Measurements from ENCODE around the gene TPM4. TPM values are rescaled to one million over a fixed set of nuclear protein-coding genes. Genes with fewer than 3 reads are reported as not detected.
"Not testable (repeated sequence)": the region's sequence is repeated elsewhere in the genome, so short reads cannot be mapped to it uniquely, and the experiment has no call there.

TPM4 gene
- total RNA-seq, 1 donor: 180 TPM

DNA sequence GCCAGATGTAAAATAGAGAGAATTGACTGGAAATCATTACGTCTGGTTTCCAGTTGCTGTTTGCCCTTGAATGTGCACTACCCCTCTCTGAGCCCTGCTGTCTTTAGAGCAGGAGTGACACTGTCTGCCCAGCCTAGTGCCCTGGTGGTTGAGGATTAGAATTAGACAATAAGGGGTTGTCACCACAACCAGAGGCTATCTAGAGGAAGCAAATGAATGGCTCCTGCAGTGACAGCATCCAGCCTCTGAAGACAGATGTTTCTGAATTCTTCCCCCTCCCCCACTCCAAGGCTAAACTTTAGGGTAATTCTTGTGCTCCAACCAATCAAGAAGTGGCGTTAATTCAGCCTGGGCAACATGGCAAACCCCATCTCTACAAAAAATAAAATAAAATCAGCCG, 37.4 kb downstream of the TPM4 start:
- H3K4me1 ChIP-seq (ENCODE audit: insufficient read depth, low read length): peaks cover 74% of the 10 kb centered on the region

GRCh38 chr19:16115301-16116039, 39.2 kb downstream of the TPM4 start:
- peaks cover 92% of the 10 kb centered on the region for H3K4me1 ChIP-seq (ENCODE audit: insufficient read depth, low read length)
- no peaks in the 10 kb centered on the region for H3K9me3 ChIP-seq (ENCODE audit: low read depth, low read length)
- no peaks in the 10 kb centered on the region for H3K27me3 ChIP-seq (ENCODE audit: insufficient read depth, low read length)
- no peak overlapping the region for H3K4me3 ChIP-seq (ENCODE audit: low read length)

More for the DNA sequence above, 37.4 kb downstream of the TPM4 start:
- H3K4me3 ChIP-seq (ENCODE audit: low read length): no peak overlapping the region
- no peaks in the 10 kb centered on the region for H3K9me3 ChIP-seq (ENCODE audit: low read depth, low read length)
- no peaks in the 10 kb centered on the region for H3K27me3 ChIP-seq (ENCODE audit: insufficient read depth, low read length)

DNA sequence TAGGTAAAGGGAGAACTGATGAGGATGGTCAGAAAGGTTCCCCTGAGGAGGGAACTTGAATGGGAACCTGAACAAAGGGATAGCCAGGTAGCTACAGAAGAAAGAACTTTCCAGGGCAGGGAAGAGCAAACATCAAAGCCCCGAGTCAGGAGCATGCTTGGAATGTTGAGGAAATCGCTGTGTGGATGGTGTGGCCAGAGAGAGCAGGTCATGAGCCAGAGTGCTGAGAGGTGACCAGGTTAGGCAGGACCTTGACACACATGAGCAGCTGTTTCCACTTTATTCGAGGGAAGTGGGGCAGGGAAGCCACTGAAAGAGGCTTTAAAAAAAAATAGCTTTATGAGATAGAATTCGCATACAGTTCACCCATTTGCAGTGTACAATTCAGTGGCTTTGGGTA, 39.8 kb downstream of the TPM4 start:
- H3K27me3 ChIP-seq (ENCODE audit: insufficient read depth, low read length): no peaks in the 10 kb centered on the region
- peaks cover 89% of the 10 kb centered on the region for H3K4me1 ChIP-seq (ENCODE audit: insufficient read depth, low read length)
- H3K9me3 ChIP-seq (ENCODE audit: low read depth, low read length): no peaks in the 10 kb centered on the region
- no peak overlapping the region for H3K4me3 ChIP-seq (ENCODE audit: low read length)

DNA sequence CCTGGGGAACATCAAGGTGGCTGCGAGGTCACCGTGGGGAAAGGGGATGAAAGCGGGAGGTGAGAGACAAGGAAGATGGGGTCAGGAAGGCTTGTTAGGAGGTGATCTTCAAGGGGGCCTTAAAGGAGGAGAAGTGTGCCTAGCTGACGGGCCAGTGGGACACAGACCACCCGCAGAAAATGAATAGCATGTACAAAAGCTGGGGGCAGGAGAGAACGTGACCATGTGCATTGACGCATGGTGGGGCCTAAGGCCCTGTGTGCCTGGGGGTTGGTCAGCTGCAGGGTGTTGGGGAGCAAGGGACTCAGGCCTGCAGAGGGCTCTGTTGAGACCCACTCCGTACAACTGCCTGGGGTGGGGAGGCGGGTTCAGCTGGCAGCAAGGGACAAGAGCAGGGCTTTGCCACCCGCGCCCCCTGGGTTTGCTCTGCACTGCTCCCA, 41.3 kb downstream of the TPM4 start:
- peaks cover 86% of the 10 kb centered on the region for H3K4me1 ChIP-seq (ENCODE audit: insufficient read depth, low read length)
- H3K9me3 ChIP-seq (ENCODE audit: low read depth, low read length): no peaks in the 10 kb centered on the region
- H3K4me3 ChIP-seq (ENCODE audit: low read length): no peak overlapping the region
- no peaks in the 10 kb centered on the region for H3K27me3 ChIP-seq (ENCODE audit: insufficient read depth, low read length)

DNA sequence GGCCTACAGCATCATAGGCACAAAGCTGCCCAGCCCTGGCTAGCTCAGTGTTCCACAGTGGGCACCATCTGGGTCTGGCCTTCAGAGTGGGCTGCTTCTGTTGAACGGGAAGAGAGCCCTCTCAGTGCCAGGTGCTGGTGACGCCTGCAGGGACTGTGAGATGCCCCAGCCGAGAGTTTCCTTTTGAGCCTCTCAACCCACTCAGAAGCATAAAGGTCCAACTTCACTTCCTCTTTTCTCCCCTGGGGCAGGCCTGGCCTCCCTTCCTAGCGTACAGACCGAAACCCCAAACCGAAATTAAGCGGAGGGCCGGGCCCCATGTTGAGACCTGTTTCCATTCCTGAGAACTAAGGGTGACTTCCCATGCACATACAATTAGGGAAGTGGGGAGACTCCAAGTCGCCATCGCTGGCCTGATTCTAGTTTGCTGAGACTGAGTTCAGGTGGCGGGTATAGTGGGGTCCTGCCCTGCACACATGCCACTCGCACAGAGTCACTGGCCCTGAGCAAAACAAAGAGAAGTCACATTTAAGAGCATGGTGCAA, 42.3 kb downstream of the TPM4 start:
- Histone ChIP-seq H3K4me3 (ENCODE audit: low read length) (no peak overlapping the region), H3K27me3 (ENCODE audit: insufficient read depth, low read length) (no peaks in the 10 kb centered on the region), H3K4me1 (ENCODE audit: insufficient read depth, low read length) (peaks cover 76% of the 10 kb centered on the region), H3K9me3 (ENCODE audit: low read depth, low read length) (no peaks in the 10 kb centered on the region)

DNA sequence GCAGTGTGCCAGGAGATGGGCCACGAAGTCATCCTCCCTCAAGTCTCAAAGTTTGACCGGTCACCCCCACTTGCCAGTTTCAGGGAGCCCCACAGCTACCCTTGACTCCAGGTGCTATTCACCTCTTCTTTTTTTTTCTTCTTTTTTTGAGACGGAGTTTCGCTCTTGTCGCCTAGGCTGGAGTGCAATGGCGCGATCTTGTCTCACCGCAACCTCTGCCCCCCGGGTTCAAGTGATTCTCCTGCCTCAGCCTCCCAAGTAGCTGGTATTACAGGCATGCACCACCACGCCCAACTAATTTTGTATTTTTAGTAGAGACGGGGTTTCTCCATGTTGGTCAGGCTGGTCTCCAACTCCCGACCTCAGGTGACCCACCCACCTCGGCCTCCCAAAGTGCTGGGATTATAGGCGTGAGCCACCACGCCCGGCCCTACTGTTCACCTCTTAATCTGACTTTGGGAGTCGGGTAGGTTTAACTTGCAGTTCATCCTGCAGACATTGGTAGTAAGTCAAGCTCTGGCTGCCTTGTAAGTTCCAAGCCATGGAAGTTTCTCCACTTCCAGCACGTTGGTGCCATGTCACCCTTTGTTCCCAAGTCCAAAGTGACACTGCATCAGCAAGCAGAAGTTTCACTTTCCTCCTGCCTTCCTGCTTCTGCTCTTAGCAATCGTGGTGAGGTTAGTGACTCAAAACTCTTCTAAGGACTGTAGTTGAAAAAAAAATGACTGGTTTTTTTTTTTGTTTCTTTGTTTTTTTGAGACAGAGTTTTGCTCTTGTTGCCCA, 43.0 kb downstream of the TPM4 start:
- H3K27me3 ChIP-seq (ENCODE audit: insufficient read depth, low read length): not testable (repeated sequence)

GRCh38 chr19:16121141-16121540, 44.8 kb downstream of the TPM4 start:
- Histone ChIP-seq H3K4me1 (ENCODE audit: insufficient read depth, low read length) (peaks cover 51% of the 10 kb centered on the region), H3K4me3 (ENCODE audit: low read length) (no peak overlapping the region), H3K9me3 (ENCODE audit: low read depth, low read length) (no peaks in the 10 kb centered on the region), H3K27me3 (ENCODE audit: insufficient read depth, low read length) (no peaks in the 10 kb centered on the region)

More for the DNA sequence above, 43.0 kb downstream of the TPM4 start:
- peaks cover 69% of the 10 kb centered on the region for H3K4me1 ChIP-seq (ENCODE audit: insufficient read depth, low read length)
- not testable (repeated sequence) for H3K9me3 ChIP-seq (ENCODE audit: low read depth, low read length); H3K4me3 ChIP-seq (ENCODE audit: low read length)

DNA sequence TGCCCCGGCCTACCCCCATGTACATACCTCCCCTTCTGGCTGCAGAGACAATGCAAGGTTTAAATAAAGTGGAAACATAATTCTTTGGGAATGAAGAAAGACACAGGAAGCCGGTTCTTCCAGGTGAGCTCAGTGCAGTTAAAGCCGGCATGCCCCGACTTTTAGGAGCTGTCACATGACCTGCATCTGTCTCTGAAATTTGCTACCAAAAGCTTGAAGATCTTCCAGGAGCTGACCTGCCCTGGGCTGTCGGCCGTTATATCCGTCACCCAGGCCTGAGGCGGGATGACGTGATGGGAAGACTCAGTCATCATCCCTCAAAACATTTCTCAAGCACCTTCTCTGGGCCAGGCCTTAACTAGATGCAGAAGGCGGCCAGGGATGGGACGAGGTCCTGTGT, 45.7 kb downstream of the TPM4 start:
- H3K4me3 ChIP-seq (ENCODE audit: low read length): no peak overlapping the region
- H3K9me3 ChIP-seq (ENCODE audit: low read depth, low read length): no peaks in the 10 kb centered on the region
- no peaks in the 10 kb centered on the region for H3K27me3 ChIP-seq (ENCODE audit: insufficient read depth, low read length)
- peaks cover 42% of the 10 kb centered on the region for H3K4me1 ChIP-seq (ENCODE audit: insufficient read depth, low read length)

DNA sequence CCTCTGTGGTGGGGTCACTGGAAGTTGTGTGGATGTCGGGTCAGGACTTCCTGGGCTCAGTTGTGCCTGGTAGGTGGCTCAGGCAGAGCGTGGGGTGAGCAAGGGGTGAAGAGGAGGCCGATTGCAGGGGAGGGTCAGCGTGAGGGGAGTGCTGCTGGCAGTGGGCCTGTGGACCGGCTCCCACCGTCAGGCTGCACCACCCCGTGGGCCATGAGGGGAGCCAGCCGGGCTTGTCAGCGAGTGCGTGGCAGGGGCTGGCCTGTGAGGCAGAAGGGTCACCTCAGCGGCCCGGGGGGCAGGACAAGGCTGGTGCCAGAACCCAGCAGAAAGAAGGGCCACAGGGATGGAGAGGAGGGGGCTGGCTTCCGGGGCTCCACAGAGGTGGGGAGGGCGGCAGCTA, 48.7 kb downstream of the TPM4 start:
- Histone ChIP-seq H3K4me3 (ENCODE audit: low read length) (no peak overlapping the region), H3K9me3 (ENCODE audit: low read depth, low read length) (no peaks in the 10 kb centered on the region), H3K27me3 (ENCODE audit: insufficient read depth, low read length) (no peaks in the 10 kb centered on the region), H3K4me1 (ENCODE audit: insufficient read depth, low read length) (peaks cover 12% of the 10 kb centered on the region)

- no peaks in the 10 kb centered on the region for H3K9me3 ChIP-seq (ENCODE audit: low read depth, low read length)
- H3K27me3 ChIP-seq (ENCODE audit: insufficient read depth, low read length): no peaks in the 10 kb centered on the region
- H3K4me1 ChIP-seq (ENCODE audit: insufficient read depth, low read length): peaks cover 4% of the 10 kb centered on the region
- no peak overlapping the region for H3K4me3 ChIP-seq (ENCODE audit: low read length)
These were observed 49.6 kb downstream of the TPM4 start for GRCh38 chr19:16125737-16126495.

GRCh38 chr19:16127080-16127479, 50.8 kb downstream of the TPM4 start:
- no peaks in the 10 kb centered on the region for H3K9me3 ChIP-seq (ENCODE audit: low read depth, low read length)
- H3K4me1 ChIP-seq (ENCODE audit: insufficient read depth, low read length): no peaks in the 10 kb centered on the region
- H3K27me3 ChIP-seq (ENCODE audit: insufficient read depth, low read length): no peaks in the 10 kb centered on the region
- H3K4me3 ChIP-seq (ENCODE audit: low read length): no peak overlapping the region

DNA sequence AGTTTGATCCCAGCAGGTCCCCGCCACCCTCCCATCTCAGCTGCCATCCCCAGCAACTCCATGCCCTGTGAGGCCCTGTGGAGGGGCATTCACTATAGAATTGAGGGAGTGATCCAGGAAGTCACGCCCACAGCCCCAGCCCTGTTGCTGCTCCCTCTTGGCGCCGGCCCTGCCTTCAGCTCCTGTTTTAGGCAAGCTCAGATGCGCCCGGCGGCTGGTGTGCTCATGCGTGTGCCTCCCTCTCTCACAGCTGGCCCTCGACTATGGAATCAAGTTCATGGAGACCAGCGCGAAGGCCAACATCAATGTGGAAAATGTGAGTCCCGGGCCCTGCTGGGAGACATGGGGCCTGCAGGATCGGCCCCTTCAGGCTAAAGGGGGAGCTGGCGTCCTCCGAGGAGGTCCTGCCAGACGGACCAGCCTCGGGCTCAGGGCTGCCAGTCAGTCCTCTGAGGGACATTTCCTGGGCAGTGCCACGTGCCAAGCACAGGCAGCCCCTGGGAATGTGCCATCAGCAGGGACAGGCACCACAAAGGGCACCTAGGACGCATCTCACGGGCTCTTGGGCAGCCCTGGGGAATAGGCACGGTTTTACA, 51.6 kb downstream of the TPM4 start:
- no peaks in the 10 kb centered on the region for H3K4me1 ChIP-seq (ENCODE audit: insufficient read depth, low read length)
- no peak overlapping the region for H3K4me3 ChIP-seq (ENCODE audit: low read length)
- H3K27me3 ChIP-seq (ENCODE audit: insufficient read depth, low read length): no peaks in the 10 kb centered on the region
- no peaks in the 10 kb centered on the region for H3K9me3 ChIP-seq (ENCODE audit: low read depth, low read length)

DNA sequence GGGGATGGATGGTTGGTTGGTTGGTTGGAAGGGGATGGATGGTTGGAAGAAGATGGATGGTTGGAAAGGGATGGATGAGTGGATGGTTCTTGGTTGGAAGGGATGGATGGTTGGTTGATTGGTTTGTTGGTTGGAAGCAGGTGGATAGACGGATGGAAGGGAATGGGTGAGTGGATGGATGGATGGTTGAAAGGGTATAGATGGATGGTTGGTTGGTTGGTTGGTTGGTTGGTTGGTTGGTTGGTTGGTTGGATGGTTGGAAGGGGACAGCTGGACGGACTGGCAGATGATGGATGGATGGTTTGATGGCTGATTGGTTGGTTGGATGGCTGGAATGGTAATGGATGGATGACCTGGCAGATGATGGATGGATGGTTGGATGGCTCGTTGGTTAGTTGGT, 55.4 kb downstream of the TPM4 start:
- H3K27me3 ChIP-seq (ENCODE audit: insufficient read depth, low read length): no peaks in the 10 kb centered on the region
- peaks cover 24% of the 10 kb centered on the region for H3K4me1 ChIP-seq (ENCODE audit: insufficient read depth, low read length)
- no peak overlapping the region for H3K4me3 ChIP-seq (ENCODE audit: low read length)
- H3K9me3 ChIP-seq (ENCODE audit: low read depth, low read length): no peaks in the 10 kb centered on the region

- H3K4me3 ChIP-seq (ENCODE audit: low read length): no peak overlapping the region
- H3K4me1 ChIP-seq (ENCODE audit: insufficient read depth, low read length): peaks cover 34% of the 10 kb centered on the region
- no peaks in the 10 kb centered on the region for H3K9me3 ChIP-seq (ENCODE audit: low read depth, low read length)
- no peaks in the 10 kb centered on the region for H3K27me3 ChIP-seq (ENCODE audit: insufficient read depth, low read length)
These were observed 57.5 kb downstream of the TPM4 start for GRCh38 chr19:16133818-16134217.

All from mononuclear cell (primary cell).